Natural killer cell (primary cell): Measurements from ENCODE around the gene CCDC9B. TPM values are rescaled to one million over a fixed set of nuclear protein-coding genes. Genes with fewer than 3 reads are reported as not detected.

Experiments used
- ATAC-seq, 3 donors: fragments of 150-1000 bp in 2 of 3; fragments of 200-7000 bp in 1 of 3; cut with Tn5 transposase; 1 replicate in 1 of 3; 2 replicates in 2 of 3; pipeline ENCODE4 v1.10.0; 2021; ENCODE audit warnings: mild to moderate bottlenecking in 2 of 3, moderate library complexity in 2 of 3
- DNase-seq, 2 donors: peaks; one replicate each; pipeline versions ENCODE4 v3.0.0 to v3.0.0-alpha.2; 2013 to 2021; ENCODE audit warnings: mixed read lengths in 1 of 2
- H3K27ac ChIP-seq: one replicate; pipeline ENCODE4 v1.5.1; 2013; ENCODE audit warnings: mild to moderate bottlenecking, low read length
- H3K27me3 ChIP-seq: one replicate; pipeline ENCODE4 v1.6.1; 2013; ENCODE audit warnings: low read length; ENCODE audit not compliant: control insufficient read depth, insufficient read depth
- H3K36me3 ChIP-seq: one replicate; pipeline ENCODE4 v1.6.1; 2013; ENCODE audit warnings: low read length; ENCODE audit not compliant: control insufficient read depth, insufficient read depth
- H3K4me1 ChIP-seq: one replicate; pipeline ENCODE4 v1.6.1; 2013; ENCODE audit warnings: low read length; ENCODE audit not compliant: control insufficient read depth, insufficient read depth
- H3K4me3 ChIP-seq: one replicate; pipeline ENCODE4 v1.5.1; 2013; ENCODE audit warnings: low read length
- H3K9me3 ChIP-seq: one replicate; pipeline ENCODE4 v1.6.1; 2013; ENCODE audit warnings: low read length; ENCODE audit not compliant: control insufficient read depth, insufficient read depth
- H3K27ac Mint-ChIP-seq, 2 donors: one replicate each; pipeline ENCODE4 v1.8.0; 2022; ENCODE audit warnings: mild to moderate bottlenecking in 2 of 2, mixed read lengths in 2 of 2, moderate library complexity in 1 of 2
- H3K27me3 Mint-ChIP-seq, 2 donors: one replicate each; pipeline ENCODE4 v1.8.0; 2022; ENCODE audit warnings: low read depth in 2 of 2, mixed read lengths in 2 of 2
- H3K36me3 Mint-ChIP-seq: one replicate; pipeline ENCODE4 v1.8.0; 2022; ENCODE audit warnings: mixed read lengths
- H3K4me1 Mint-ChIP-seq, 2 donors: one replicate each; pipeline ENCODE4 v1.8.0; 2022; ENCODE audit warnings: mixed read lengths in 2 of 2
- H3K4me3 Mint-ChIP-seq: one replicate; pipeline ENCODE4 v1.8.0; 2022; ENCODE audit warnings: mild to moderate bottlenecking, moderate library complexity, mixed read lengths
- H3K9me3 Mint-ChIP-seq, 2 donors: one replicate each; pipeline ENCODE4 v1.8.0; 2022; ENCODE audit warnings: mixed read lengths in 2 of 2
- WGBS: methylation state at CpG from one replicate; pipeline ENCODE4 v1.1.7; 2013; ENCODE audit warnings: missing lambda C conversion rate; ENCODE audit not compliant: insufficient coverage; 5-methylcytosine and 5-hydroxymethylcytosine counted together
- intact Hi-C: fragments of 100-400 bp; cut with micrococcal nuclease; formaldehyde crosslinking; loops from one replicate; pipeline ENCODE4 v1.14.2; 2022
- total RNA-seq, 4 donors: library from RNA; stranded (reverse); fragments of 120-200 nt in 1 of 4; gene quantifications; one replicate each; pipeline versions ENCODE4 v1.2.3 to v1.2.4, GENCODE V29; 2013 to 2022
- TF ChIP-seq, protein P1 (sequence below): fragments of 200-600 bp; IDR thresholded peaks from one replicate; pipeline ENCODE4 v1.8.0; 2022; ENCODE audit warnings: antibody characterized with exemption

The CCDC9B gene
- total RNA-seq, 3 donors from 2014 or later (not counting 1 experiment from before 2014, with no cell fraction given) = 4.4 to 5.3 (median 4.7) TPM

DNA sequence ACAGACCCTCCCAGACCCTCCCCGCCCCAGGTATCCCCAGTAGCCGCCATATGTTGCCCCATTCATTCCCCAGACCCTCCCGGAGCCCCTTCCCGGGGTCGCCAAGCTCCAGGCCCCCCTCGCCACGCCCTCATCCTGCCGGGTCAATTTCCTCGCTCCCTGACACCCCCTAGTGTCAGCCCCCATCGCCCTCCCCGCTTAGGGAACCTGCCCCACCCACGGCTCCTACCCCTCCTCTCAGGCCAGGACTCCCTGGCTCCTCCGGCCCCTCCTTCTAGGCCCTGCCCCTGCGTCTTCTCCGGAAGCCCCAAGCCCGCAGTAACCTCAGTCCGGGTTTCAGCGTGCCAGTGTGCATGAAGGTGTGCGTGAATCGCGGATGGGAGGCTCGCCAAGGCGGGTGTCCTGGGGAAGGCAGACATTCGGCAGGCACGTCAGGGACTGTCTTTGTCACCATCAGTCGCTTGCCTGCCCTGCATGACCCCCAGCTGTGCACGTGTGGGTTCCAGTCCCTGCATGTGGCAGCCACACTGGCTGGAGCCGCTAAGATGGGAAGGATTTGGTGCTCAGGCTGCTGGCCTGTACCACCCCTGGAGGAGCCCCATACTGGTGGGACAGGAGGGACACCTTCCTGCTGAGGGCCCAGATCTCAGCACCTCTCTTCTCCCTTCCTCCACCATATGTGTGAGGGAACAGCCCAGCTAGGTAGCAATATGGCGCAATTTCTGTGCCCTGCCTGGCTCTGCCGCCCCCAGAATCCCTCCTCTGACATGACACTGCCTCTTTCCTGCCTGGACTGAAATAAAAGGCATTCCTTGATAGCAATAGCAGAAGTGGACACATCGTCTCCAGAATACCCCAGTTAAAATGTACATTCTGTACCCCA is 18.0 kb upstream of the CCDC9B start:
- DNase-seq (peak in 1 of 2 donors; percentile 59), ATAC-seq (peak in 2 of 3 donors; percentile 16 to 31)
- intact Hi-C loops = loop anchor here (1.0 kb wide), 2 partner anchors 10 to 35 kb away; partner anchors contain the start of gene INAFM2

DNA sequence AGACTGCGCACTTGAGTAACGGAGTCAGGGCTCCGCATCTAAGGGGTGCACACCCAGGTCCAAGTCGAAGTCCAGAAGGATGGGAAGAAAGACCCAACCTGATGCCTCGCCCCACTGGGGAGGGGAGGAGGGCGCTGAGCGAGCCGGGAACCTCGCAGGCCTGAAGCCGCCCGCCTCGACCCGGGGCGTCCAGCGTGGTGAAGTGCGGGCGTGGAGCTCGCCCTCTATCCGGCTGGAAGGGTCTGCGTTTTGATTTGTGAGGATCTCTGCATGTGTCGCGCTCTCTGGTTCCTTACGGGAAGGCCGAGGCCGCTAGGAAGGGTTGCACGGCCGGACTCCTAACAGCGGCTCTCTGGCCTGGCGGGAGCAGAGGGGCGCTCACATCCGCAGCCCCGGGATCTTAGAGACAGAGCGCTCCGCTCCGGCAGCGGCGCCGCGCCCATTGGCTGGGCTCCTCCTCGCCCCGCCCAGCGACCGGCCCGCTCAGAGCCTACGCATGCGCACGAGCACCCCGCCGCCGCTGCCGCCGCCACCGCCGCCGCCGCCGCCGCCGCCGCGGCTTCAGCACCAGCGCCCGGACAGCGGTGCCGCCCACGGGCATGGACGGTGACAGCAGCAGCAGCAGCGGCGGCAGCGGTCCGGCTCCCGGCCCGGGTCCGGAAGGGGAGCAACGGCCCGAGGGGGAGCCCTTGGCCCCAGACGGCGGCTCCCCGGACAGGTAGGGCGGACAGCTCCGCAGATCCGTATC is 17.2 kb upstream of the CCDC9B start, which contains the start of gene DISP2:
TSS of gene DISP2 (plus strand) at position 497 of the 748 bp plus-strand sequence. CDS start at position 600, 103 bp downstream.
- Histone ChIP-seq H3K36me3 (no peaks in the 10 kb centered on the region), H3K27me3 (no peaks in the 10 kb centered on the region), H3K4me1 (peaks cover 18% of the 10 kb centered on the region), H3K9me3 (no peaks in the 10 kb centered on the region), H3K27ac (no peak within 1 kb of the TSS), H3K4me3 (peak within 1 kb of the TSS; percentile 54)
- H3K9me3 Mint-ChIP-seq = no peaks in the 10 kb centered on the region
- TF ChIP-seq, protein P1, sequence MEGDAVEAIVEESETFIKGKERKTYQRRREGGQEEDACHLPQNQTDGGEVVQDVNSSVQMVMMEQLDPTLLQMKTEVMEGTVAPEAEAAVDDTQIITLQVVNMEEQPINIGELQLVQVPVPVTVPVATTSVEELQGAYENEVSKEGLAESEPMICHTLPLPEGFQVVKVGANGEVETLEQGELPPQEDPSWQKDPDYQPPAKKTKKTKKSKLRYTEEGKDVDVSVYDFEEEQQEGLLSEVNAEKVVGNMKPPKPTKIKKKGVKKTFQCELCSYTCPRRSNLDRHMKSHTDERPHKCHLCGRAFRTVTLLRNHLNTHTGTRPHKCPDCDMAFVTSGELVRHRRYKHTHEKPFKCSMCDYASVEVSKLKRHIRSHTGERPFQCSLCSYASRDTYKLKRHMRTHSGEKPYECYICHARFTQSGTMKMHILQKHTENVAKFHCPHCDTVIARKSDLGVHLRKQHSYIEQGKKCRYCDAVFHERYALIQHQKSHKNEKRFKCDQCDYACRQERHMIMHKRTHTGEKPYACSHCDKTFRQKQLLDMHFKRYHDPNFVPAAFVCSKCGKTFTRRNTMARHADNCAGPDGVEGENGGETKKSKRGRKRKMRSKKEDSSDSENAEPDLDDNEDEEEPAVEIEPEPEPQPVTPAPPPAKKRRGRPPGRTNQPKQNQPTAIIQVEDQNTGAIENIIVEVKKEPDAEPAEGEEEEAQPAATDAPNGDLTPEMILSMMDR = no peak
- H3K4me3 Mint-ChIP-seq = peak within 1 kb of the TSS; percentile 85
- DNase-seq = peak; percentile 88 to 94
- ATAC-seq = peak; percentile 87 to 94 (median 93)
- peak within 1 kb of the TSS; percentile 23 to 75 for H3K27ac Mint-ChIP-seq
- H3K4me1 Mint-ChIP-seq = peaks cover 11 to 27% of the 10 kb centered on the region in 2 donors
- 4% methylated on average over 82 of the region's 82 CpGs for WGBS
- H3K36me3 Mint-ChIP-seq = no peaks in the 10 kb centered on the region
- intact Hi-C loops = loop anchor here (1.0 kb wide), 3 partner anchors 10 to 47 kb away; partner anchors contain the start of genes INAFM2 and IVD
- peaks cover 0 to 9% of the 10 kb centered on the region in 2 donors for H3K27me3 Mint-ChIP-seq

More for the DNA sequence above, 18.0 kb upstream of the CCDC9B start:
- Mint-ChIP-seq H3K9me3 (no peaks in the 10 kb centered on the region), H3K4me1 (peaks cover 11 to 27% of the 10 kb centered on the region in 2 donors), H3K27me3 (peaks cover 0 to 9% of the 10 kb centered on the region in 2 donors), H3K27ac (peak overlapping the region; percentile 23 to 75), H3K4me3 (peak overlapping the region; percentile 85), H3K36me3 (no peaks in the 10 kb centered on the region)
- H3K27ac ChIP-seq = no peak overlapping the region
- no peaks in the 10 kb centered on the region for H3K36me3 ChIP-seq
- H3K27me3 ChIP-seq = no peaks in the 10 kb centered on the region
- no peaks in the 10 kb centered on the region for H3K9me3 ChIP-seq
- H3K4me1 ChIP-seq = peaks cover 18% of the 10 kb centered on the region
- H3K4me3 ChIP-seq = peak overlapping the region; percentile 54
- TF ChIP-seq, protein P1 = no peak
- WGBS = 10% methylated on average over 30 of the region's 31 CpGs

DNA sequence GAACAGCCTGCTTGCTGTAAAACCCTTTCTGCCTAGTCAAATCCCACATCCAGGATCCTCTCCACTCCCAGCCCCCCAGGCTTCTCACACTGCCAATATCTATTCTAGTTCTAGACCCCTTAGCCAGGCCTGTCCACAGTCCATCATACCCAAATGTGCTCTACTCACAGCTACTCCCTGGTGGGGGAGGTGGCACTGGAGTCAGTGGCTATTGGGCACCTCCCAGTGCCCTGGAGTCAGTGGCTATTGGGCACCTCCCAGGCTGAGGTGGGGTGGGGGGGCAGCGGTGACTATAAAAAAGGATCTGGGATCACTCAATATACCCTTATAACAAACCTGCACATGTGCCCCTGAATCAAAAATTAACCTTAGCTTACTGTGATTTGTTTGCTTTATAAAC is 16.5 kb upstream of the CCDC9B start:
- H3K4me1 ChIP-seq = peaks cover 18% of the 10 kb centered on the region
- H3K9me3 ChIP-seq = no peaks in the 10 kb centered on the region
- Mint-ChIP-seq H3K4me1 (peaks cover 11 to 21% of the 10 kb centered on the region in 2 donors), H3K9me3 (no peaks in the 10 kb centered on the region), H3K27me3 (peaks cover 0 to 9% of the 10 kb centered on the region in 2 donors), H3K4me3 (peak overlapping the region; percentile 82), H3K27ac (no peak overlapping the region), H3K36me3 (no peaks in the 10 kb centered on the region)
- no peaks in the 10 kb centered on the region for H3K36me3 ChIP-seq
- DNase-seq (no peak), ATAC-seq (no peak)
- no peaks in the 10 kb centered on the region for H3K27me3 ChIP-seq
- intact Hi-C loops = loop anchor here (1.0 kb wide), 1 partner anchor 48 kb away; the partner anchor contains the start of gene IVD
- WGBS = no CpG with 5 or more reads among the region's 1 CpG
- TF ChIP-seq, protein P1 = no peak
- no peak overlapping the region for H3K27ac ChIP-seq
- no peak overlapping the region for H3K4me3 ChIP-seq
